ENCODE measurements around the gene EPB41L2. TPM values are rescaled to one million over a fixed set of nuclear protein-coding genes. Genes with fewer than 3 reads are reported as not detected.

The EPB41L2 gene
- total RNA-seq, 2 donors from 2014 or later: 160 to 189 TPM

- no peak overlapping the region for H3K4me3 Mint-ChIP-seq
- H3K27me3 Mint-ChIP-seq (ENCODE audit: insufficient read depth): no peaks in the 10 kb centered on the region
- H3K9me3 Mint-ChIP-seq: no peaks in the 10 kb centered on the region
These were observed 221.8 kb downstream of the EPB41L2 start for GRCh38 chr6:130841128-130841728.

GRCh38 chr6:130840050-130840449, 223.0 kb downstream of the EPB41L2 start:
- H3K4me1 ChIP-seq (ENCODE audit: control insufficient read depth, insufficient read depth, low read length): no peaks in the 10 kb centered on the region
- Mint-ChIP-seq H3K36me3 (ENCODE audit: low read depth) (peaks cover 14% of the 10 kb centered on the region), H3K4me3 (no peak overlapping the region), H3K9me3 (no peaks in the 10 kb centered on the region), H3K27ac (no peak overlapping the region), H3K4me1 (peaks cover 5% of the 10 kb centered on the region), H3K27me3 (ENCODE audit: insufficient read depth) (no peaks in the 10 kb centered on the region)
- no peak overlapping the region for H3K9ac ChIP-seq (ENCODE audit: extremely low read depth, low read length, poor library complexity, severe bottlenecking)
- no peaks in the 10 kb centered on the region for H3K9me3 ChIP-seq (ENCODE audit: control insufficient read depth, low read length)
- WGBS, 2 experiments (ENCODE audit: insufficient coverage in 1 of 2, insufficient read length in 1 of 2): 86% methylated on average over 2 of the region's 2 CpGs; no CpG with 5 or more reads in 1 of the 2 experiments
- peaks cover 27% of the 10 kb centered on the region for H3K36me3 ChIP-seq (ENCODE audit: control insufficient read depth, insufficient read depth, low read length)
- no peak for DNase-seq
- no peak overlapping the region for H3K27ac ChIP-seq (ENCODE audit: low read depth, low read length)
- no peaks in the 10 kb centered on the region for H3K27me3 ChIP-seq (ENCODE audit: control insufficient read depth, insufficient read depth, low read length, poor library complexity, severe bottlenecking)
- H3K4me3 ChIP-seq (ENCODE audit: low read length): no peak overlapping the region
- TF ChIP-seq CTCF (conservative IDR thresholded peaks at IDR 0.05): no peak

More at GRCh38 chr6:130841128-130841728, 221.8 kb downstream of the EPB41L2 start:
- 87 to 94% methylated on average over 3 to 4 of the region's 4 CpGs for WGBS, 2 experiments (ENCODE audit: insufficient coverage in 1 of 2, insufficient read length in 1 of 2)
- Histone ChIP-seq H3K36me3 (ENCODE audit: control insufficient read depth, insufficient read depth, low read length) (peaks cover 33% of the 10 kb centered on the region), H3K9ac (ENCODE audit: extremely low read depth, low read length, poor library complexity, severe bottlenecking) (no peak overlapping the region), H3K27ac (ENCODE audit: low read depth, low read length) (no peak overlapping the region), H3K4me3 (ENCODE audit: low read length) (no peak overlapping the region), H3K27me3 (ENCODE audit: control insufficient read depth, insufficient read depth, low read length, poor library complexity, severe bottlenecking) (no peaks in the 10 kb centered on the region), H3K4me1 (ENCODE audit: control insufficient read depth, insufficient read depth, low read length) (no peaks in the 10 kb centered on the region), H3K9me3 (ENCODE audit: control insufficient read depth, low read length) (no peaks in the 10 kb centered on the region)
- Mint-ChIP-seq H3K4me1 (peaks cover 5% of the 10 kb centered on the region), H3K27ac (no peak overlapping the region), H3K36me3 (ENCODE audit: low read depth) (peaks cover 14% of the 10 kb centered on the region)
- TF ChIP-seq CTCF (conservative IDR thresholded peaks at IDR 0.05): no peak
- no peak for DNase-seq

- no peaks in the 10 kb centered on the region for H3K9me3 ChIP-seq (ENCODE audit: control insufficient read depth, low read length)
- H3K4me3 Mint-ChIP-seq: no peak overlapping the region
- 82% methylated on average over 1 of the region's 2 CpGs; no CpG with 5 or more reads in 1 of the 2 experiments for WGBS, 2 experiments (ENCODE audit: insufficient coverage in 1 of 2, insufficient read length in 1 of 2)
These were observed 223.7 kb downstream of the EPB41L2 start for GRCh38 chr6:130839379-130839778.

More at GRCh38 chr6:130839379-130839778, 223.7 kb downstream of the EPB41L2 start:
- DNase-seq: no peak
- no peak overlapping the region for H3K4me3 ChIP-seq (ENCODE audit: low read length)
- H3K27me3 Mint-ChIP-seq (ENCODE audit: insufficient read depth): no peaks in the 10 kb centered on the region
- H3K36me3 Mint-ChIP-seq (ENCODE audit: low read depth): peaks cover 14% of the 10 kb centered on the region
- no peaks in the 10 kb centered on the region for H3K9me3 Mint-ChIP-seq
- H3K27me3 ChIP-seq (ENCODE audit: control insufficient read depth, insufficient read depth, low read length, poor library complexity, severe bottlenecking): no peaks in the 10 kb centered on the region
- H3K27ac Mint-ChIP-seq: no peak overlapping the region
- H3K27ac ChIP-seq (ENCODE audit: low read depth, low read length): no peak overlapping the region
- peaks cover 5% of the 10 kb centered on the region for H3K4me1 Mint-ChIP-seq
- no peak for TF ChIP-seq CTCF (conservative IDR thresholded peaks at IDR 0.05)
- H3K36me3 ChIP-seq (ENCODE audit: control insufficient read depth, insufficient read depth, low read length): peaks cover 27% of the 10 kb centered on the region
- no peaks in the 10 kb centered on the region for H3K4me1 ChIP-seq (ENCODE audit: control insufficient read depth, insufficient read depth, low read length)
- H3K9ac ChIP-seq (ENCODE audit: extremely low read depth, low read length, poor library complexity, severe bottlenecking): no peak overlapping the region

Measured in endodermal cell (in vitro differentiated cells).